CD4-positive, alpha-beta T cell treated with Interleukin-21 for 1 hour (primary cell): ENCODE measurements around the gene ADAM19.

ENCODE experiments used
- DNase-seq: peaks from one replicate; pipeline ENCODE4 v3.0.0-alpha.2; 2020

Gene ADAM19, protein sequence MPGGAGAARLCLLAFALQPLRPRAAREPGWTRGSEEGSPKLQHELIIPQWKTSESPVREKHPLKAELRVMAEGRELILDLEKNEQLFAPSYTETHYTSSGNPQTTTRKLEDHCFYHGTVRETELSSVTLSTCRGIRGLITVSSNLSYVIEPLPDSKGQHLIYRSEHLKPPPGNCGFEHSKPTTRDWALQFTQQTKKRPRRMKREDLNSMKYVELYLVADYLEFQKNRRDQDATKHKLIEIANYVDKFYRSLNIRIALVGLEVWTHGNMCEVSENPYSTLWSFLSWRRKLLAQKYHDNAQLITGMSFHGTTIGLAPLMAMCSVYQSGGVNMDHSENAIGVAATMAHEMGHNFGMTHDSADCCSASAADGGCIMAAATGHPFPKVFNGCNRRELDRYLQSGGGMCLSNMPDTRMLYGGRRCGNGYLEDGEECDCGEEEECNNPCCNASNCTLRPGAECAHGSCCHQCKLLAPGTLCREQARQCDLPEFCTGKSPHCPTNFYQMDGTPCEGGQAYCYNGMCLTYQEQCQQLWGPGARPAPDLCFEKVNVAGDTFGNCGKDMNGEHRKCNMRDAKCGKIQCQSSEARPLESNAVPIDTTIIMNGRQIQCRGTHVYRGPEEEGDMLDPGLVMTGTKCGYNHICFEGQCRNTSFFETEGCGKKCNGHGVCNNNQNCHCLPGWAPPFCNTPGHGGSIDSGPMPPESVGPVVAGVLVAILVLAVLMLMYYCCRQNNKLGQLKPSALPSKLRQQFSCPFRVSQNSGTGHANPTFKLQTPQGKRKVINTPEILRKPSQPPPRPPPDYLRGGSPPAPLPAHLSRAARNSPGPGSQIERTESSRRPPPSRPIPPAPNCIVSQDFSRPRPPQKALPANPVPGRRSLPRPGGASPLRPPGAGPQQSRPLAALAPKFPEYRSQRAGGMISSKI

DNA sequence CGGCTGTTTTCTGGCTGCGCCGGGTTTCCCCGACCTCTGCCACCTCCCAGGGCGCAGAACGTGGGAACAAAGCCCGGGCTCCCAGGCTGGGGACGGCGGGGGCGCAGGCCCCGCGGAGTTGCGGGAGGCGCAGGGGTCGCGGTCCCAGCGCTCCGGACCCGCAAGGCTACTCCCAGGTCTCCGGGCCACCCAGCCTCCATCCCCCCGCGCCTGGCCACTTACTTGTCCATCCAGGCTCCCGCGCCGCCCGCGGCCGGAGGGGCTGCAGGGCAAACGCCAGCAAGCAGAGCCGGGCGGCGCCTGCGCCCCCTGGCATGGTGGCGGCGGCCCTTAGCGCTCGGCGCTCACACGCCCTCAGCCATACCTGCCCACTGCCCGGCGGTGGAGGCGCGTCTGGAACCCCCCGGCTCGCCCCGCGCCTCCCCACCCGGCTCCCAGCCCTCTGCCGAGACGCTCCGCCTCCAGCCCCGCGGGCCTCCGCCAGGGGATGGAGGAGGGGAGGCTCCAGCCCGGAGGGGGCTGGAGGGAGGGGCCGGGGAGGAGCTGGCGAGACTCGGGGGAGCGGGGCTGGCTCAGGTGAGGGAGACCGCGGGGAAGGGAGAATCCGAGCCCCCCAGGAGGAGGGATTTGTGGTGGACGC is at the start of gene ADAM19:
TSS of gene ADAM19 (minus strand) at position 395 of the 640 bp plus-strand sequence. CDS start at position 316, 79 bp downstream.
- DNase-seq = peak; percentile 53

DNA sequence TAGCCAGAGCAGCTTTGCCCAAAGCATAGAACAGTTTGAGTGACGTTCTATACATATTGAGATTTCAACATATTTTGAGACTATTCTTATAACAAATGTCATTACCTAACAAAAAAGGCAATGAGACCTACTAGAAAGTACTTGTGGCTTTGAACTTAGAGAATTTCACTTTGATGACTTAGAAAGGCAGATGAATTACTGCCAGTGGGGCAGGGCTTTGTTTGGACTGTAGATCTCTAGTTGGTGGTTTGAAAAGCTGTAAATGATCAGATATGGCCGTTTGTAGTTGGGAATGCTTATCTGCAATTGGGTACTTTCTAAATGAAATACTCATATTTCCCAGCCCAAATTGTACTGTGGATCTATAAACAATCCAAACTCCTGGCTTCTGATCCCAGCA is 48.6 kb upstream of the ADAM19 start:
- no peak for DNase-seq

DNA sequence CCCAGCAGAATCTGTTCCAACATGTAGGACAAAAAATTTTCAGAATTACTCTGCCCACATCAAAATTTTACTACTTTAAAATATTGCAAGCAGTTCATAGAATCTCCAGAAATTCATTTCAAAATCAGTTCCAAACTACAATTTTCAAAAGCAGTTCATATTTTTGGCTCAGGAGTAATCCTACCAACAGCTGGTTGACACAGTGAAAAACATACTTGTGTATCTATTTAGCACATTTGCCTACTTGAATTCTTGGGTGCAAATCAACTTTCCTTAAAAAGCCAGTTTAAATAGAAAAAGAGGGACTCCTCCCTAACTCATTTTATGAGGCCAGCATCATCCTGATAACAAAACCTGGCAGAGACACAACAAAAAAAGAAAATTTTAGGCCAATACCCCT is 45.2 kb upstream of the ADAM19 start:
- DNase-seq = no peak

DNA sequence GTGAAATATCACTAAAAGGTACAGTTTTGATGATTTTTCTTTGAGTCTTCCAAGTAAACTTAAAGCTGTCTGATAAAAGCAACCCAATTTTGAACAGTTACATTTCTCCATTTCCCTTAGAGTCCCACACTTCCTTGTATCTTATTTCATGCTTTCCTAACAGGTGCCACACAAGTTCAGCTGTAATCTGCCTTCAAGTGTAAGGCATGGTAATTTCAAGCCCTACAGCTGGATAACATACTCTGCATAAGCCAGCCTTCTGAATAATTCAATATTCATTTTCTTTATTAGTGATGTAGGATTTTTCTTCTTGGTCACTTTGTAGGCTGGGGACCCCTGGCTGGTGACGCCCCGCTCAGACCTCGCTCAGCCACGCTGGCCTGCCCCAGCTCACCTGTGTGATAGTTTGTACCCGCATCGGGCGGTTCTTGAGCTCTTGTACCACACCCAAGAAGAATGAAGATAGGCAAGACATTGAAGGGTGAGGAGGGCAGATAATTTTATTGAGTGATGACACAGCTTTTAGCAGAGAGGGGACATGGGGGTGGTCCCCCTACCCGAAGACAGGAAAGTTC is 42.7 kb upstream of the ADAM19 start:
- no peak for DNase-seq

DNA sequence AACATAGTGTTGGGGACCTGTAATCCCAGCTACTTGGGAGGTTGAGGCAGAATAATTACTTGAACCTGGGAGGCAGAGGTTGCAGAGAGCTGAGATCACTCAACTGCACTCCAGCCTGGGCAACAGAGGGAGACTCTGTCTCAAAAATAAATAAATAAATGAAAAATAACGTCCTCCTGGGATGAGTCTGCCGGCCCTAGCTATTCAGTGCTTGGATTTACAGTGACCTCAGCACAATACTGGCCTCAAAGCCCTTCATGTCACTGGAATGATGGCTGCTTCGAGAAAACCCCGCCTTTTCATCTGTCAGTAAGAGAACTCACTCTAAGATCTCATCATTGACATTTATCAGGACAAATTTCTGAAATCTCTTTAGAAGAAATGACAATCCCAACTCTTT is 41.2 kb upstream of the ADAM19 start:
- DNase-seq = no peak

DNA sequence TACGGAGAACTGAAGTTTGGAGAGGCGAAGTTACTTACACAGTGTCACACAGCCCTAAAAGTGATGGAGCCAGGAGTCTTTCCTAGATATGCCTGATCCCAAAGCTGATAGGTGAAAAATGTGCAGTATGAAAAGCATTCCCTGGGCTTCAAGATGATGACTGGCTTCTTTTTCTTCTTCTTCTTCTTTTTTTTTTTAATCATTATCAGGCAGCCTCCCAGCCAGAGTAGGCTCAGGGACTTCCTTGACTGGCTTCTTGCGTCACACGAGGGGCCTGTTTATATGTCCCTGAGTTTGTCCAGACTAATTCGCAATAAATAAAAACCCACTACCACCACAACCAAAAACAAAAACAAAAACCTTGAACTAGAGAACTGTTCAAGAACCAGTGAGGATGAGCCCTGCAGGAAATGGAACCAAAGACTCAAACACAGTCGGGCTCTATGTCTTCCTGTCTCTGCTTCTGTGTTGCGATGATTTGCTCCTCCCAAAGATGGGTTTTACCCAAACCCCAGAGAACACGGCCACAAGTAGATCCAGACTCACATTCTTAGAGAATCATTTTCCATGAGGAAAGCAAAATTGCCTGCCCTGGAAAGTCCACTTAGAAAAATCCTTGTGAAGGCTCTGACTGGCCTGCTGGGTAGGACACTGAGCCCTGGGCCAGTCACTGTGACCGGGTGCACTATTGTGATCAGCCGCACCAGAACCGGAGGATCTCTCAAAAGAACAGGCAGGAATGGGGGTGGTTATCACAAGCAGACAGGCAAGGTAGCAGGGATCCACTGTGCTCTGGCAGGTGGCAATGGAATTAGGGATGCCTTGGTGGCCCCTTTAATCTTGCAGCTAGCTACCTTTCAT is 38.0 kb upstream of the ADAM19 start:
- DNase-seq = peak; percentile 30

DNA sequence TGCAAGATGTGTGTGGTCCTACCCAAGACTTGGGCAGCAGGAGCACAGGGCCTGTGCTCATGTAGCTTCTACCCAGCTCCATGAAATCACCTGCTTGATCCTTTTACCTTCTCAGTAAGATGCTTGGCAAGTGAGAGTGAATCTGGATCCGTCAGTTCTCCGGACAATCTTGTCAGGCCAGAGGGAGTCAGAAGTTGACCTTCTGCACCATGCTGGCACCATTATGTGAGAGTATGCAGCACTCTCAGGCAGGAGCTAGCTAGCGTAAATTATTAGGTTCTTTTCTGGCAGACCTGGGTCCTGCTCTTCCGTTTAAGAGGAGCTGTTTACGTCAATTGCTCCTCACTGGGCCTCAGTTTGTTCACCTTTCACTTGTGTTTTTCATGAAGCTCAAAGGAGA is 37.0 kb upstream of the ADAM19 start:
- no peak for DNase-seq

DNA sequence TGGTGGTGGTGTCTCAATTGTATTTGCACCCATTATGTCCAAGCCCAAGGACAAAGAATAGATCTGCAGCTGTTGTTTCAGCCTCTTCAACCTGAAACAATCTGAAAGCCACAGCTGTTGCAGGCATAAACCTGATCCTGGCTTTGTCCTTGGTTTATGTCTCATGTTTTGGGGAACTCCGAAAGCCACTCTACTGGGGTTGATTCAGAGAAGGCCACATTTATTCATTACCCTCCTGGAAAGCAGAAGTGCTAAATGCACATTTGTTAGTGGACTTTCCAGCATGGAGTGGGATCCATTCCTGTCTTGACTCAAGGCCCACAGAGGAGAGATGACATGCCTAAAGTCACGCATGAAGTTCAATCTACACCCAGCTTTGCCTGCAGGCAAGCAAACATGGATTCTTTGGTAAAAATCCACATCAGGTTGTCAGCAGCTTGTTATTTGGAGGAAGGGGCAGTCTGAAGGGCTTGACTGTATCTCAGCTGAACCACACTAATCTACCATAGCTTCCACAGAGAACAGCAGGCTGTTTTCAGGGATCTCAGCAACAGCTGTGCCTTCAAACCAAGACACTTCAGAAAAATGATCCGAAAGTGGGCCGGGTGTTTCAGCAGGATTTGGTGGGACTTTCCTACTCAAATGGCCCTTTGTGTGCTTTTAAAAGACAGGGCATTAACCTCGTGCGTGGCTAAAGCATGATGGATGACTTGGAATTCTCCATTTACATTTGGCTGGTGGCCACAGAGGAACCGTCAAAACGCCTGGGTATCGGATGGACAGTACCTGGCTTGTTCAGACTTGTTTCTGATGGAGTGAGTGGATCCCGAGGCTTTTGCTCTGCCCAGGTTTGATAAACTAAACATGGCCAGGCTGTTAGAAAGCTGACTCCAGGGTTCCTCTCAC is 36.2 kb upstream of the ADAM19 start:
- peak; percentile 17 for DNase-seq

DNA sequence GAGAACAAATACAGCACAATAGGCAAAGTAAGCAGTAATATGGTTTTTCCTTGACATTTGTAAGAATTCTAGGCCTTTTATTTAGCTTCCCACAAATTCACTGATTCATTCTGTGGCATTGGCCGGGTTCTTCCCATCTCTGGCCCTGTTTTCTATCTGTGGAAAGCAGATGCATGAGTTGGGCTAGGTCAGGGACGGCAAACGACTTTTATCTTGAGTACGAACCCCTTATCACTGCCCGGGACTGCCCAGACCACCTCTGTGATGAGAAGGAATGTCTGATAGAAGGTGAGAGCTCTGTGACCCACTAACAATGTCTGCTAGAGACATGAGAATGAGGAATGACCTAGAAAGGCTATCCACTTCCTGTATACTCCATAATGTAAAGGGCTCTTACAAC is 35.4 kb upstream of the ADAM19 start:
- no peak for DNase-seq

DNA sequence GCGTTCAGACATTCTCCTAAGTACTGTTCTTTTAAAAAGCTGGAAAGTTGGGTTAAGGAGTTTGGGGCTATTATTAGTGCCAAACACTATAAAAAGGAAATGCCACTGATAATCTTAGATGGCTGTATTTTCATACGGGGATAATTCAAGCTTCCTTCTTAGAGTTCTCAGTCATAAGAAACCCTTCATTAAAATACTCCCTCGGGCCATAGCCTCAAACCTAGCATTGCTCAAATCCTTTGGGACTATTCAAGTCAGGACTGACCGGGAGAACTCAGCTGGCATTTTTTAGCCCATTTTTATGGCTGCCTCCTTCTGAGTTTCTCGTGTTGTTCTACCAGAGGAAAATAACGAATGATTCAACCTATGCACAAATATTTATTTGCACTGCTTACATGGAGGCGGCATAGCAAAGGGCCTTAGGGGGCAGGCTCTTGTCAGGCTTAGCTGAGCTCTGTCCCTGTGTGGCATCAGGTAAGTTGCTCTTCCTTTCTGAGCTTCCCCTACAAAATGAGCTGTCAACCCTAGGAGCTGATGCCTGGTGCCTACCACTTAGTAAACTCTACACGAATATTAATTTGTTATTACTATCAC is 33.5 kb upstream of the ADAM19 start:
- no peak for DNase-seq

DNA sequence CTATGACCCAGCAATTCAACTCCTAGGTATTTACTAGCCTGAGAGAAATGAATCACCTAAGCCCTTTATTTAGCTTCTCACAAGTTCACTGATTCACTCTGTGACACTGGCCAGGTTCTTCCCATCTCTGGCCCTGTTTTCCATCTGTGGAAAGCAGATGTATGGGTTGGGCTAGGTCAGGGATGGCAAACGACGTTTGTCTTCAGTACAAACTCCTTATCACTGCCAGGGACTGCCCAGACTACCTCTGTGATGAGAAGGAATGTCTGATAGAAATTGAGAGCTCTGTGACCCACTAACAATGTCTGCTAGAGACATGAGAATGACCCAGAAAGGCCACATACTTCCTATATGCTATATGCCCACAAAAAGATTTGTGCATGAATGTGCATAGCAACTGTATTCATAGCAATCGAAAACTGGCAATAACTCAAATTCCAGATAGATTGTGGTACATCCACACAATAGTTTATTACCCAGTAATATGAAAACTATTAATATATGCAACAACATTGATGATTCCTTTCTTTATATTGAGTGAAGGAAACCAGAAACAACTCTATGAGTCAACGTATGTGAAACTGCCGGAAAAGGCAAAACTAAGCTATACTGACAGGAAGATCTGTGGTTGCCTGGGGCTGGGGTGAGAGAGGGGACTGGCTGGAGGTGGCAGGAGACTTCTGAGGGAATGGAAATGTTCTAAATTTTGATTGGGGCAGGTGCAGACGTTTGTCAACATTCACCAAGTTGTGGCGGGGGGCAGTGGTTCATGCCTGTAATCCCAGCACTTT is 32.0 kb upstream of the ADAM19 start:
- DNase-seq = peak; percentile 62

DNA sequence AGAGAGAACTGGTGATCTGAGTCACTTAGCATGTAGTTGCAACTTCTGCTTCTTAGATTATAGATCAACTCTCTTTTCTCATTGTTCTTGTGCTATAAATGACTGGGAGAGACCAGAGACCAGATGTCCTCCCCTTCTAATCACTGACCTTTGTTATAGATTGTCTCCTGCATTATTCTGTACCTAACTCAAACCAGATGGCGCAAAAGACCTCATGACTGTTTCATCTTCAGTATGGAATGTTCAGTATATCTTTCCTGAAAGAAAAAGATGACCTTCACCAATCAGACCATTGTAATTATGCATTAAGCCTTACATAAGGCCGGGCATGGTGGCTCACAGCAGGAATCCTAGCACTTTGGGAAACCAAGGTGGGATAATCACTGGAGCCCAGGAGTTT is 30.5 kb upstream of the ADAM19 start:
- no peak for DNase-seq

DNA sequence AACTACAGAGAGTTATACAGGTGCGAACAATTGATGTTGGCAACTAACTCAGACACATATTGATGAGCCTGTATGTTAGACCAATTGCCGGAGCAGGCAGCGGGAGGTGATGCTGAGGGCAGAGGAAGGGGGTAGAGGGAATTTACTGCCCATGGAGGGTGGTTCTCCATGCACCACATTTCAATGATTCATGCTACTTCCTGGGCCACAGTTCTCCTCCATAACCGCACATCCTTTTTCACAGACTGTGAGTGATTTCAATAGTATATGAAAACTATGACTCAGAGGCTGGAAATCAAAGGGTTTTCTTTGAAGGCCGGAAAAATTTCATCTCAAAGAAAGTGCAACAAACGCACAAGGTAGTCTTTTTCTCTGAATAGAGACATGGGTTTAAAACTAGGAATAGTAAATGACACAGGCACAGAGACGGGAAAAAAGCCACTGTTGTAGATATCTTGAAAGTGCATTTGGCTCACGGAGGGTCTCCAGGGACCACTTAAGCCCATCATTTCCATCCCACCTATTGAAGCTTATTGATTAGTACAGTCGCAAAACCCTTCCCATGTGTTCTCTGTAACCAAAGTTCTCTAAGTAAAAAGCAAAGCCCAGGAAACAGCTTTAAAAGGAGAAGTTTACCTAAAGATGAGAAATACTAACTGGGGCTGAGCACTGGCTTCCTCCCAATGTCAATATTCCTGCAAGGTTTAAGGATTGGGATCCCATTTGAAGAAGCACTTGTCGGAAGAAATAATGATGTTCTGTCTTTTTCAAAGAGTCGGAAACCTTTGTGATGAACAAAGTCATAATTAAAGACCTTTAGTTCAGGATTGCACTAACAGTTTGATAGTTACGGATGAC is 28.0 kb upstream of the ADAM19 start:
- peak; percentile 78 for DNase-seq

DNA sequence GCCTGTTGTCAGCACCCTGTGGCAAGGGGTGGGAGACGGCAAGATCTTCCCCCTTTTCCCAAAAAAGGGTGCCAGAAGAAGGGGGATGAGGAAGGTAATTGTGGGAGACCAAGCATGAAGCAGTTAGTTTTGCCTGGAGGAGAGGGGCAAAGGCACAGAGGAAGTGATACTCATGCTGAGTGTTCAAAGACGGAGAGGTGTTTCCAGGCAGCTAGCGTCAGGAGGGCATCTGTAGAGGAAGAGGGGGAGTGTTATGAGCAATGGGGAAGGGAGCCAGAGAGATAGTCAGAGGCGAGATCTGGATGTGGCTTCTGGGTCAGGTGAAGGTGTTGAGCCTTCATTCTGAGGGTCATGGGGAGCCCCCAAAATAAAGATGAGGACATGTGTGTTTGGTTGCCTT is 26.9 kb upstream of the ADAM19 start:
- DNase-seq = no peak

DNA sequence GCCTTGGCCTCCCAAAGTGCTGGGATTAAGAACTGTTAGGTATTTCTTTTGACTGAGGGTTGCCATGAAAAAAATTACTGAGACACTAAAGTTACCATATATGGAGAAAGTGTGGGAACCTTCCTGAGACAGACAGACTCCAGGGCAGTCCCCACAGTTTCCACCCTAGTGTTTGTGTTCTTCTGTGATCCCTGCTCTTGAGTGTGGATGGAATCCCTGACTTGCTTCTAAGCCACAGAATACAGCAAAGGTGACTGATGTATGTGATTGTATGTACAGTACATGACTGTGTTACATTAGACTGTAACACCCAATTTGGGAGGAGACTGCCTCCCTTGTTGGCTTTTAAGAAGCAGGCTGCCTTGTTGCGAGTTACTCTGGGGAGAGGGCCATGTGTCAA is 24.7 kb upstream of the ADAM19 start:
- no peak for DNase-seq

DNA sequence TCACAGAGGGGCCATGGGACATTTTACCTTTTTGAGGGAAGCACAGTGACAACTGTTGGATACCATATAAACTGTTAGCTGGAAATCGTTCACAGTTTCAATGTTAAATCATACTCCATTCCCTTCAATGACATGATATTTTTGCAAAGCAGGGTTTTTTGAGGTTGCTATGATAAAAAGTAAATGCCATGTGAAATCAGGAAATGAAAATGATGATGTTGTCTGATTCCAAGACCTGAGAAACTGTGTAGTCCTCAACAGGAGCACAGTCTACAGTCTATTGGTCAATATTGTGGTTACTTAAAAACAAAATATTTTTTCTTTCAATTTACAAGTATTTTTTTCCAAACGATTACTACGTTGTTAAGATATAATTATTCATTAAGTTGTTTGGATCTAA is 24.0 kb upstream of the ADAM19 start:
- no peak for DNase-seq

DNA sequence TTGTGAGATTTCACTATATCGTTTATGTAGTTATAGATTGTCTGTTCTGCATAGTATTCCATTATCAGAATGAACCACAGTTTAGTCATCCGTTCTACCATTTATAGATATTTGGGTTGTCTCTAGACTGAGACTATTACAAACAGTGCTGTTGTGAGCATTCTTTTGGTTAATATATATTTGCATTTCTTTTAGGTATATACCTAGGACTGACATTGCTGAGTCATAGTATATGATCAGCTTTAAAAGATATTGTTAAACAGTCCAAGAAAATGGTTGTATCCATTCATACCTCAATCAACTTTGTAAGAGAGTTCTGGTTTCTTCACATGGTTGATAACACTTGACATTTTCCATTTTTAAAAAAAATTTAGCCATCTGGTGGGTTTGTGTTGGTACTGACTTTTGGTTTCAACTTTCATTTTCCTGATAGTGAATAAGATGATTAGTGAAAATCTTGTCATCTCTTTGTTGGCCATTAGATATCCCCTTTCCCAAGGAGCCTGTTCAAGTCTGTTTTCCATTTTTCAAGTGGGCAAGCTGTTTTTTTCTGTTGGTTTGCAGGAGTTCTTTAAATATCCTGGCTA is 22.9 kb upstream of the ADAM19 start:
- DNase-seq = no peak

DNA sequence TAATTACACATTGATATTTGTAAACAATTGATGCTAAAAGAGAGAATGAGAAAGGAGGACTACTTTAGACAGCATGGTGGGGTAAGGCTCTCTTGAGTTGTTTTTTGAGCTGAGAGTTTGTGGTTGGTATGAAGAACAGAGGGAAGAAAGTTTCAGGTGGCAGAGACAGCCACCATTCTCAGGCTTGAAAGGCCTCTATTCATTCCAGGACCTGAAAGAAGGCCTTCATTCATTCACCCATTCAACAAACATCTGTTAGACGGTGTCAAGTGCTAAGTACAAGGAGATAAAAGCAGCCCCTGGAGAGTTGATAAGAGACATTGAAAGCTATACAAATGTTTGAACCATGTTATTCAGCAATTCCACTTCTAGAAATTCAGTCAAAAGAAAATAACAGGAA is 21.7 kb upstream of the ADAM19 start:
- DNase-seq = no peak
